ENCODE measurements around the gene CLASRP. TPM values are rescaled to one million over a fixed set of nuclear protein-coding genes. Genes with fewer than 3 reads are reported as not detected.

The CLASRP gene
- total and polyA plus RNA-seq, 2 donors: 22.6 to 147 TPM

DNA sequence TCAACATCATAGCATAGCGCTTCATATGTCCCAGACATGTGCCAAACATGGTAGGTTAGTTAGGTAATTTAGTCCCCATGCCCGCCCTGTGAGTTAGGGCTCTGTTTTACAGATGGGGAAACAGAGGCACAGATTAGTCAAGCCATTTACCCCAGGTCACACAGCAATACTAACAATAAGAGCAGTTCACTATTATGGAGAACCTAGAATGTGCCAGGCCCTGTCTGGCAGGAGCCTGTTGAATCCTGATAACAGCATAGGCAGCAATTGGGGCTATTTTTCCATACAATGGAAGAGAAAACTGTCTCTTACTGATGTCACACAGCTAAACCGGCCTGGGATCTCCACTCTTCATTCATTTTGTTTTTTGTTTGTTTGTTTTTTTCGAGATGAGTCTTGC lies 47.6 kb downstream of the CLASRP start:
- Histone ChIP-seq H3K4me1 (ENCODE audit: control insufficient read depth in 2 of 2, insufficient read depth in 2 of 2, low read length in 2 of 2) (peaks cover 4 to 10% of the 10 kb centered on the region in 2 donors), H3K27ac (ENCODE audit: low read depth in 1 of 2, low read length in 1 of 2) (no peak overlapping the region), H3K4me3 (ENCODE audit: low read length in 2 of 2) (no peak overlapping the region), H3K36me3 (ENCODE audit: control insufficient read depth in 2 of 2, insufficient read depth in 2 of 2, low read length in 1 of 2) (peaks cover 30 to 32% of the 10 kb centered on the region in 2 donors), H3K9me3 (ENCODE audit: control insufficient read depth in 2 of 2, insufficient read depth in 1 of 2, low read length in 1 of 2) (peaks cover 0 to 4% of the 10 kb centered on the region in 2 donors), H3K27me3 (ENCODE audit: control insufficient read depth in 2 of 2, insufficient read depth in 1 of 2, low read length in 1 of 2) (no peaks in the 10 kb centered on the region)
- no peak for DNase-seq (ENCODE audit: low read depth in 6 of 9, low spot score in 9 of 9)
- 96% methylated on average over 4 of the region's 4 CpGs for WGBS

DNA sequence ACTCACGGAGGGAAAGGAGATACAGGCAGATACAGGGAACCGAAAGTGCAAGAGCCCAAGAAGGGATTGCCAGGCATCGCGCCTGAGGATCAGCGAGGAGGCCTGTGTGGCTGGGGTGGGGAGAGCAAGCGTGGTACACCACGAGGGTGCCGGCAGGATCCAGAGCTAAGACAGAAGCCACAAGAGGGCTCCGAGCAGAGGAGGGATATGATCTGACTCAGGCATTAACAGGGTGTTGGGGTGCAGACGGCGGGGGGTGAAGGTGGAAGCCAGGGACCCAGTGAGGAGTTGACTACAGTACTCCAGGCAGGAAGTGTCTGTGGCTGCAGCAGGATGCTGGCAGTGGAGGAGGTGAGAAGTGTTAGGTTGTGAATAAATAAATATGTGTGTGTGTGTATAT lies 48.7 kb downstream of the CLASRP start:
- Histone ChIP-seq H3K36me3 (ENCODE audit: control insufficient read depth in 2 of 2, insufficient read depth in 2 of 2, low read length in 1 of 2) (peaks cover 23 to 26% of the 10 kb centered on the region in 2 donors), H3K27me3 (ENCODE audit: control insufficient read depth in 2 of 2, insufficient read depth in 1 of 2, low read length in 1 of 2) (no peaks in the 10 kb centered on the region), H3K4me1 (ENCODE audit: control insufficient read depth in 2 of 2, insufficient read depth in 2 of 2, low read length in 2 of 2) (peaks cover 4 to 14% of the 10 kb centered on the region in 2 donors), H3K9me3 (ENCODE audit: control insufficient read depth in 2 of 2, insufficient read depth in 1 of 2, low read length in 1 of 2) (peaks cover 0 to 4% of the 10 kb centered on the region in 2 donors), H3K4me3 (ENCODE audit: low read length in 2 of 2) (no peak overlapping the region), H3K27ac (ENCODE audit: low read depth in 1 of 2, low read length in 1 of 2) (peak overlapping the region in 1 of 2 donors; percentile 47)
- no peak for DNase-seq (ENCODE audit: low read depth in 6 of 9, low spot score in 9 of 9)
- 21% methylated on average over 11 of the region's 11 CpGs for WGBS

DNA sequence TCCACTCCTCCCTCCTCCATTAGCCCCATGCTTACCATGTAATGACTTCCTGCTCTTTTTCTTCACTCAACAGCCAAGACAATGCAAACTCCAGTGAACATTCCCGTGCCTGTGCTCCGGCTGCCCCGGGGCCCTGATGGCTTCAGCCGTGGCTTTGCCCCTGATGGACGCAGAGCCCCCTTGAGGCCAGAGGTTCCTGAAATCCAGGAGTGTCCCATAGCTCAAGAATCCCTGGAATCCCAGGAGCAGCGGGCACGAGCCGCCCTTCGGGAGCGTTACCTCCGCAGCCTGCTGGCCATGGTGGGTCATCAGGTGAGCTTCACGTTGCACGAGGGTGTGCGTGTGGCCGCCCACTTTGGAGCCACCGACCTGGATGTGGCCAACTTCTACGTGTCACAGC lies 51.2 kb downstream of the CLASRP start:
- no peak for DNase-seq (ENCODE audit: low read depth in 6 of 9, low spot score in 9 of 9)
- H3K36me3 ChIP-seq (ENCODE audit: control insufficient read depth in 2 of 2, insufficient read depth in 2 of 2, low read length in 1 of 2): peaks cover 19 to 23% of the 10 kb centered on the region in 2 donors
- no peak overlapping the region for H3K27ac ChIP-seq (ENCODE audit: low read depth in 1 of 2, low read length in 1 of 2)
- H3K4me3 ChIP-seq (ENCODE audit: low read length in 2 of 2): no peak overlapping the region
- no peaks in the 10 kb centered on the region for H3K27me3 ChIP-seq (ENCODE audit: control insufficient read depth in 2 of 2, insufficient read depth in 1 of 2, low read length in 1 of 2)
- peaks cover 15 to 29% of the 10 kb centered on the region in 2 donors for H3K4me1 ChIP-seq (ENCODE audit: control insufficient read depth in 2 of 2, insufficient read depth in 2 of 2, low read length in 2 of 2)
- H3K9me3 ChIP-seq (ENCODE audit: control insufficient read depth in 2 of 2, insufficient read depth in 1 of 2, low read length in 1 of 2): peaks cover 0 to 4% of the 10 kb centered on the region in 2 donors
- WGBS: 99% methylated on average over 17 of the region's 17 CpGs

DNA sequence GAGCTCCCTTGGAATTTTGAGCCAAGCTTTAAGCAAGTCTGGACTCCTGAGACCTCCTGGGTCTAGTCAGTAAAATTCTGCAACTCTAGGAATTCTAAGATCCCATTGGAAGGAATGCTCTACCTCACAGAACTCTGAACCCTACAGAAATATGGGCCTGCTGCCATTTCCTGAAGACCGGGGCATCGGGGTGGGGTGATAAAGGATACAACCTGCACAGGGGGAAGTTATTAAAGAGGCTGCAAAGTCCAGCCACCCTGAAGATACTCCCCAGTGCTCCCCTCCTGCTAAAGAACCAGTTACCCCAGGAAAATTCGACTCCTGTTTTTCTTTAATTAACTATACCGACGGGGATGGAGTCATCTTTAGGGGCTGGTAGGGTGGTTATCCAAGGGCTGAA lies 51.8 kb downstream of the CLASRP start:
- 92% methylated on average over 5 of the region's 5 CpGs for WGBS
- Histone ChIP-seq H3K9me3 (ENCODE audit: control insufficient read depth in 2 of 2, insufficient read depth in 1 of 2, low read length in 1 of 2) (peaks cover 0 to 4% of the 10 kb centered on the region in 2 donors), H3K36me3 (ENCODE audit: control insufficient read depth in 2 of 2, insufficient read depth in 2 of 2, low read length in 1 of 2) (peaks cover 14 to 23% of the 10 kb centered on the region in 2 donors), H3K27ac (ENCODE audit: low read depth in 1 of 2, low read length in 1 of 2) (no peak overlapping the region), H3K4me1 (ENCODE audit: control insufficient read depth in 2 of 2, insufficient read depth in 2 of 2, low read length in 2 of 2) (peaks cover 15 to 30% of the 10 kb centered on the region in 2 donors), H3K27me3 (ENCODE audit: control insufficient read depth in 2 of 2, insufficient read depth in 1 of 2, low read length in 1 of 2) (no peaks in the 10 kb centered on the region), H3K4me3 (ENCODE audit: low read length in 2 of 2) (peak overlapping the region in 1 of 2 donors; percentile 92)
- DNase-seq (ENCODE audit: low read depth in 6 of 9, low spot score in 9 of 9): no peak

DNA sequence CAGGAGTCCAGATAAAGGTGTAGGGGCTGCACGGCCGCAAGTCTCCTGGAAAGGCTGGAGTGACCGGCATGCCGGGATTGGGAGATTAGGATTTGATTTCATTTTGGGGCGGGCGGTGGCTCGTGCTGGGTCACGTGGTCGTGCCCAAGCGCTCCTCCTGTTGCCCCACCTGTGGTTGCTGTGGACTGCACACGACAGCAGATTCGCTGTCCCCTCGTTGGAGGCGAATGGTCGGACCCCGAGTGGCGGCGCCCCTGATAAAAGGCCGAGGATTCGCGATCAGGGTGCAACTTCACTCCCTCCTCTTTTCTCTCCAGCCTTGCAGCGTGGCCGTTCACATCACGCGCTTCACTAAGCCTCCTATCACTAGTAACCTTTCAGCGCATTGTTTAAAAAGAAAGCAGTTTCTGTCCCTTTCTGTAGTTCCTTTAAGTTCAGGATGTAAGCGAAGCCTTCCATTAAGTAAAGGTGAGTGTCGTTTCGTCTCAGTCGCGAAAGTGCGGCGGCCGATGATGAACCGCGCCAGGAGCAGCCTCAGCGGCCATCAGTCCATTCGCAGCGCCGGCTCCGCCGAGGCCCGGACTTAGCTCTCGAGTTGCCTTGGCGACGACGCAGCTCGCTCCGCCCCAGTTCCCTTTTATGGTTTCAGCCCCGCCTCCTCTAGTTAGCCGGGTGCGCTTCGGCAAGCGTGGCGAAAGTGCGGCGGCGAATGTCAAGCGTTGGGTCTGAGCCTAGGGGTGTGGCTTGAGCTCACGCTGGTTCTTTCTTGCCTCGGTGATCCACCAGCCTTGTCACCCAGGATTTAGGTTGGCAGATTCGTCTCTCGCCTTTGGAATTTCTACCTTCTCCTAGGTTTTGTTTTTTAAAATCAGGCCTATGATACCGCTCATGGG lies 52.4 kb downstream of the CLASRP start:
- peak; percentile 90 to 99 (median 97) for DNase-seq (ENCODE audit: low read depth in 6 of 9, low spot score in 9 of 9)
- H3K27me3 ChIP-seq (ENCODE audit: control insufficient read depth in 2 of 2, insufficient read depth in 1 of 2, low read length in 1 of 2): no peaks in the 10 kb centered on the region
- H3K9me3 ChIP-seq (ENCODE audit: control insufficient read depth in 2 of 2, insufficient read depth in 1 of 2, low read length in 1 of 2): peaks cover 0 to 4% of the 10 kb centered on the region in 2 donors
- peak overlapping the region; percentile 97 to 98 for H3K27ac ChIP-seq (ENCODE audit: low read depth in 1 of 2, low read length in 1 of 2)
- H3K36me3 ChIP-seq (ENCODE audit: control insufficient read depth in 2 of 2, insufficient read depth in 2 of 2, low read length in 1 of 2): peaks cover 13 to 30% of the 10 kb centered on the region in 2 donors
- H3K4me3 ChIP-seq (ENCODE audit: low read length in 2 of 2): peak overlapping the region; percentile 77 to 92
- 38% methylated on average over 64 of the region's 64 CpGs for WGBS
- H3K4me1 ChIP-seq (ENCODE audit: control insufficient read depth in 2 of 2, insufficient read depth in 2 of 2, low read length in 2 of 2): peaks cover 19 to 36% of the 10 kb centered on the region in 2 donors

DNA sequence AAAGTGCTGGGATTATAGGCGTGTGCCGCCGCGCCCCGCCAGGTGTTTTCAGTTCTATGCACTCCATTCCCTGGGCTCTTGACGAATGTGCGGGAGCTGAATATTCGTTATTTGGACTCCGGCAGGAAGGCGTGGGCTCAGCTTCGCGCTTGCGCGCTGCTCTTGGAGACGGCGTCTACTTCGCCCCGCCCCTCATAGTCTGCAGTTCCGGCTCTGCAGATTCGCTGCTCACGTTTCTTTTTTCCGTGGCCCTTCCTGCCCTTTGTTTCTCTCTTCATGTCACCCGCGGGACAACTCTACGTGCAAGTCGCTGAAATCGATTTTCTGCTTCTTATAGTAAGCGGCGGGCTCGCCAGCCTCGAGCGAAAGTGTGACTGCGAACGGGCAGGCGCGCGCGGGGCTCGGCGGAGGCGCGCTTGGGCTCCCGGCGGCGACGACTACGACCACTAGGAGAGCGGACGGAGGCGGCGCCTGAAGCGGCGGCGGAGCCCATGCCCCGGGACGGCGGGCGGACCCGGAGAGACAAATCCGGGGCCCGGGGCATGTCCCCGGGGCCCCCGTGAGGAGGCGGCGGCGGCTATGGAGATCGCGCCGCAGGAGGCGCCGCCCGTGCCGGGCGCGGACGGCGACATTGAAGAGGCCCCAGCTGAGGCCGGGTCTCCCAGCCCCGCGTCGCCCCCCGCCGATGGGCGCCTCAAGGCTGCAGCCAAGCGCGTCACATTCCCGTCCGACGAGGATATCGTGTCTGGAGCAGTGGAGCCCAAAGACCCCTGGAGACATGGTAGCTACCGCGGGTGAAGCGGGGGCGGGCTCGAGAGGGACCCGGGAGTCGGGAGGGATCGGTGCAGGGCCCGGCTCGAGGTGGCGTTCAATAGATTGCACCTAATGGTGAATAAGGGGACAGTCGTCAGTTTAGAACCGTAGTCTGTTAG lies 54.2 kb downstream of the CLASRP start, which contains the start of gene PPP1R37:
TSS of gene PPP1R37 (plus strand) at position 433 of the 932 bp plus-strand sequence. CDS start at position 580, 147 bp downstream.
- peak within 1 kb of the TSS; percentile 97 to 98 for H3K27ac ChIP-seq (ENCODE audit: low read depth in 1 of 2, low read length in 1 of 2)
- H3K27me3 ChIP-seq (ENCODE audit: control insufficient read depth in 2 of 2, insufficient read depth in 1 of 2, low read length in 1 of 2): no peaks in the 10 kb centered on the region
- peak within 1 kb of the TSS; percentile 77 to 92 for H3K4me3 ChIP-seq (ENCODE audit: low read length in 2 of 2)
- DNase-seq (ENCODE audit: low read depth in 6 of 9, low spot score in 9 of 9): peak; percentile 90 to 98 (median 95)
- peaks cover 15 to 29% of the 10 kb centered on the region in 2 donors for H3K36me3 ChIP-seq (ENCODE audit: control insufficient read depth in 2 of 2, insufficient read depth in 2 of 2, low read length in 1 of 2)
- peaks cover 0 to 4% of the 10 kb centered on the region in 2 donors for H3K9me3 ChIP-seq (ENCODE audit: control insufficient read depth in 2 of 2, insufficient read depth in 1 of 2, low read length in 1 of 2)
- peaks cover 23 to 46% of the 10 kb centered on the region in 2 donors for H3K4me1 ChIP-seq (ENCODE audit: control insufficient read depth in 2 of 2, insufficient read depth in 2 of 2, low read length in 2 of 2)
- WGBS: under 1% methylated on average over 103 of the region's 103 CpGs

DNA sequence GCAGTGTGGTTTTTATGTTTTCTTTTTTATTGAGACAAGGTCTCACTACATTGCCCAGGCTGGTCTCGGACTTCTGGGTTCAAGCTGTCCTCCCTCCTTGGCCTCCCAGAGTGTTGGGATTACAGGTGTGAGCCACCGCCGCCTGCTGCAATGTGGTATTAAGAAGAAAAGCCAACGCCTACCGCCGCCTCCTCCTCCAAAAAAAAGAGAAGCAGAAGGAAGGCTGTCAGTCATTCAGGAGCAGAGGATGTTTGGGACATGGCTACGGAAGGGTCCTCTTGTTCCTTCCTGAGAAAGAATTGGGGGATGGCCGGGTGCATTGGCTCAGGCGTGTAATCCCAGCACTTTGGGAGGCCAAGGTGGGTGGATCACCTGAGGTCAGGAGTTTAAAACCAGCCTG lies 55.3 kb downstream of the CLASRP start:
- Histone ChIP-seq H3K9me3 (ENCODE audit: control insufficient read depth in 2 of 2, insufficient read depth in 1 of 2, low read length in 1 of 2) (peaks cover 0 to 4% of the 10 kb centered on the region in 2 donors), H3K27ac (ENCODE audit: low read depth in 1 of 2, low read length in 1 of 2) (peak overlapping the region in 1 of 2 donors; percentile 25), H3K27me3 (ENCODE audit: control insufficient read depth in 2 of 2, insufficient read depth in 1 of 2, low read length in 1 of 2) (no peaks in the 10 kb centered on the region), H3K4me1 (ENCODE audit: control insufficient read depth in 2 of 2, insufficient read depth in 2 of 2, low read length in 2 of 2) (peaks cover 33 to 56% of the 10 kb centered on the region in 2 donors), H3K36me3 (ENCODE audit: control insufficient read depth in 2 of 2, insufficient read depth in 2 of 2, low read length in 1 of 2) (peaks cover 20 to 21% of the 10 kb centered on the region in 2 donors), H3K4me3 (ENCODE audit: low read length in 2 of 2) (peak overlapping the region; percentile 77 to 92)
- no peak for DNase-seq (ENCODE audit: low read depth in 6 of 9, low spot score in 9 of 9)
- 88% methylated on average over 9 of the region's 9 CpGs for WGBS

DNA sequence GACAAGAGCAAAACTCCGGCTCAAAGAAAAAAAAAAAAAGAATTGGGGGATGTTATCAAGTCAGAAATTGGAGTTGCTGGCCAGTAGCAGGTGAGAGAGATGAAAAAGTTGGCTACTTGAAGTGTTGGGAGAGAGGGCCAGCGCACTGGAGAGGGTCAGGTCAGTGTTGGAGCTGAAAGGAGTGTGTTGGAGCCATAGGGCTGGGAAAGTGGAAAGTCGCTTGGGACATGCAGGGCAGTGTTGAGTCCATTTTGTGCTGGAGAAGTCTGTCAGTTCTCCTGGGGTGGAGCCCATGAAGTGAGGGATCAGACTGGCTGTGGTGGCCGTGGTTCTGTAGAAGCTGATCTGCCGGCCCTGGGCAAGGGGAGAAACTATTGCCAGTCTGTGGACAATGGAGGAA lies 55.9 kb downstream of the CLASRP start:
- Histone ChIP-seq H3K9me3 (ENCODE audit: control insufficient read depth in 2 of 2, insufficient read depth in 1 of 2, low read length in 1 of 2) (peaks cover 0 to 4% of the 10 kb centered on the region in 2 donors), H3K27me3 (ENCODE audit: control insufficient read depth in 2 of 2, insufficient read depth in 1 of 2, low read length in 1 of 2) (no peaks in the 10 kb centered on the region), H3K36me3 (ENCODE audit: control insufficient read depth in 2 of 2, insufficient read depth in 2 of 2, low read length in 1 of 2) (peaks cover 21 to 26% of the 10 kb centered on the region in 2 donors), H3K4me1 (ENCODE audit: control insufficient read depth in 2 of 2, insufficient read depth in 2 of 2, low read length in 2 of 2) (peaks cover 35 to 61% of the 10 kb centered on the region in 2 donors), H3K27ac (ENCODE audit: low read depth in 1 of 2, low read length in 1 of 2) (no peak overlapping the region), H3K4me3 (ENCODE audit: low read length in 2 of 2) (no peak overlapping the region)
- 94% methylated on average over 5 of the region's 5 CpGs for WGBS
- no peak for DNase-seq (ENCODE audit: low read depth in 6 of 9, low spot score in 9 of 9)

Measured in thymus (tissue), 11 donors.